Large intestine (tissue), 3 donors: ENCODE results near the gene LIPI. TPM values are rescaled to one million over a fixed set of nuclear protein-coding genes. Genes with fewer than 3 reads are reported as not detected.
"Not testable (repeated sequence)": the region's sequence is repeated elsewhere in the genome, so short reads cannot be mapped to it uniquely, and the experiment has no call there.

Experiments used
- DNase-seq, 2 donors: peaks; one replicate each; pipeline versions ENCODE4 v3.0.0 to v3.0.0-alpha.2; 2013
- H3K27ac ChIP-seq: one replicate; pipeline ENCODE4 v1.5.1; 2013; ENCODE audit warnings: low read length
- H3K27me3 ChIP-seq: 2 replicates; pipeline ENCODE4 v1.6.1; 2013; ENCODE audit warnings: low read length; ENCODE audit not compliant: control insufficient read depth, insufficient read depth
- H3K36me3 ChIP-seq: 2 replicates; pipeline ENCODE4 v1.6.1; 2013; ENCODE audit warnings: low read length; ENCODE audit not compliant: control insufficient read depth, insufficient read depth
- H3K4me1 ChIP-seq: one replicate; pipeline ENCODE4 v1.6.1; 2013; ENCODE audit warnings: low read length; ENCODE audit not compliant: control insufficient read depth, insufficient read depth
- H3K4me3 ChIP-seq: one replicate; pipeline ENCODE4 v1.5.1; 2013; ENCODE audit warnings: low read length
- H3K9me3 ChIP-seq: one replicate; pipeline ENCODE4 v1.6.1; 2013; ENCODE audit warnings: mild to moderate bottlenecking, low read depth, low read length, moderate library complexity; ENCODE audit not compliant: control insufficient read depth
- WGBS: methylation state at CpG from one replicate; pipeline ENCODE4 v1.1.5; 2013; ENCODE audit warnings: low lambda C conversion rate; ENCODE audit not compliant: insufficient coverage; 5-methylcytosine and 5-hydroxymethylcytosine counted together
- polyA plus RNA-seq: library from polyadenylated mRNA; unstranded; fragments of 120-200 nt; gene quantifications from one replicate; pipeline ENCODE4 v1.2.1, GENCODE V29; 2013

The LIPI gene
- polyA plus RNA-seq, 1 donor: 0.21 TPM

DNA sequence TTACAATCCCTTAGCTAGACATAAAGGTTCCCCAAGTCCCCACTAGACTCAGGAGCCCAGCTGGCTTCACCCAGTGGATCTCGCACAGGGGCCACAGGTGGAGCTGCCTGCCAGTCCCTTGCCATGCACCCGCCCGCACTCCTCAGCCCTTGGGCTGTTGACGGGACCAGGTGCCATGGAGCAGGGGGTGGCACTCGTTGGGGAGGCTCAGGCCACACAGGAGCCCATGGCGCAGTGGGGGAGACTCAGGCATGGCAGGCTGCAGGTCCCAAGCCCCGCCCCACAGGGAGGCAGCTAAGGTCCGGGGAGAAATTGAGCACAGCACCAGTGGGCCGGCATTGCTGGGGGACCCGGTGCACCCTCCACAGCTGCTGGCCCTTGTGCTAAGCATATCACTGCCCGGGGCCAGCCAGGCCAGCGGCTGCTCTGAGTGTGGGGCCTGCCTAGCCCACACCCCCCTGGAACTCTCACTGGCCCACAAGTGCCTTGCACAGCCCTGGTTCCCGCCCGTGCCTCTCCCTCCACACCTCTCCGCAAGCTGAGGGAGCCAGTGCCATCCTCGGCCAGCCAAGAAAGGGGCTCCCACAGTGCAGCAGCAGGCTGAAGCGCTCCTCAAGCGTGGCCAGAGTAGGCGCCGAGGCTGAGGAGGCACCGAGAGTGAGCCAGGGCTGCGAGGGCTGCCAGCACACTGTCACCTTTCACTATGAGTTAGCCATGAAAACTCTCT, 117.8 kb downstream of the LIPI start:
- Histone ChIP-seq H3K36me3 (no peaks in the 10 kb centered on the region), H3K9me3 (peaks cover 6% of the 10 kb centered on the region), H3K4me1 (no peaks in the 10 kb centered on the region), H3K27me3 (no peaks in the 10 kb centered on the region), H3K4me3 (no peak overlapping the region), H3K27ac (no peak overlapping the region)
- no peak for DNase-seq
- WGBS: no CpG with 5 or more reads among the region's 22 CpGs

DNA sequence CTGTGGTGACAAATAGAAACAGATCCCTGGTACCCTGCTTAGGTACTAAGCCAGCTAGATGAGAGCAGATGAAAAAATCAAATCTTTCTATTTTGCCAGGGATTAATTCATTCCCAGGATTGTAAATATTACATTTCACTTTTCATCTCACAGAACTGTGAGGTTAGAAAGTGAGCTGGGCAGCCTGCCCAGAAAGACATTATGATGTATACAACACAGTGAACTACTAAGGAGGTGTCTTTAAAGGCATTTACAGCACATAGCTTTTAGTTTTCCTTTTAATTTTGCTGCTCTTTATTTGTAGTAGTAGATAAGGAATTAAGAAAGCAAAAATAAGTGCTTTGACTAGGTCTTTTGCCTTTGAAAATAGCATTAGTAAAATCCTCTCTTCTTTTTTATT, 120.6 kb downstream of the LIPI start:
- not testable (repeated sequence) for H3K27ac ChIP-seq, H3K4me3 ChIP-seq, H3K4me1 ChIP-seq, H3K27me3 ChIP-seq, H3K9me3 ChIP-seq, H3K36me3 ChIP-seq, DNase-seq

DNA sequence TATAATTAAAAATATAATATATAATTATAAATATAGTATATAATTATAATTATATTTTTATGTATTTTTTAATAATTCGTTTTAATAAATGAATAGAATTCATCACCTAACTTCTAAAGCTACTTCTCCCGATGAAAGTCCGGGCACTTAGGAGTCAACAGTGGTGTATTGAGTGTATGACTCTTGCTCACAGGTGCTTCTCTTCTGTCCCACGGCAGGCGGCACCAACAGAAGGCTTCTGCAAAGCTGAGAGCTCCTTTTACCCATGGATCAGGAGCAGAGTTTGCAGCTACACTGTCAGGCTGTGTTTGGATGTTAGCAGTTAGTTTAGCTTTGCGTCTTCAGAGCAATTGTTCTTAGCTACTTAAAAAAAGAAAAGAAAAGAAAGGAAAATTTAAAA, 122.4 kb downstream of the LIPI start:
- 100% methylated on average over 1 of the region's 6 CpGs for WGBS

DNA sequence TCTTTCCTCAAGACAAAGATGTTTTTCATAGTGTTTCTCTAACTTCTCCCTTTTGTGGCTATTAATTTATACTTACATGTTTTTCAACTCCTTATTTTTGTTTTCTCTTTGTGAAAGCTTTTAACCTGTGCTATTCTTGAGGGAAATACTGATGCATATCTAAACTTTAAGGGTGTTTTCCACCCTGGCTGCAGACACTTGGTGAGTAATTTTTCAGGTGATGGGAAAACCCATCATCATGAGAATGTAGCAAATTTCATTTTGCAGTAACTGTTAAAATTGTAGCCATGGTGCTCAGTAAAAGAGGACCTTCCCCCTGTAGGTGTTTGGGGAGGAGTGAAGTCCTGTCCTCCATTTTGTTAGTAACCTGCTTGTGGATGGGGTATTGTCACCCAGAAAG, 124.2 kb downstream of the LIPI start:
- Histone ChIP-seq H3K9me3 (peaks cover 20% of the 10 kb centered on the region), H3K27ac (no peak overlapping the region), H3K4me1 (no peaks in the 10 kb centered on the region), H3K27me3 (no peaks in the 10 kb centered on the region), H3K4me3 (no peak overlapping the region), H3K36me3 (no peaks in the 10 kb centered on the region)
- no peak for DNase-seq

More for the DNA sequence above, 122.4 kb downstream of the LIPI start:
- DNase-seq: no peak
- H3K4me1 ChIP-seq: no peaks in the 10 kb centered on the region
- no peaks in the 10 kb centered on the region for H3K36me3 ChIP-seq
- no peak overlapping the region for H3K27ac ChIP-seq
- H3K9me3 ChIP-seq: peaks cover 21% of the 10 kb centered on the region
- no peaks in the 10 kb centered on the region for H3K27me3 ChIP-seq
- H3K4me3 ChIP-seq: no peak overlapping the region

DNA sequence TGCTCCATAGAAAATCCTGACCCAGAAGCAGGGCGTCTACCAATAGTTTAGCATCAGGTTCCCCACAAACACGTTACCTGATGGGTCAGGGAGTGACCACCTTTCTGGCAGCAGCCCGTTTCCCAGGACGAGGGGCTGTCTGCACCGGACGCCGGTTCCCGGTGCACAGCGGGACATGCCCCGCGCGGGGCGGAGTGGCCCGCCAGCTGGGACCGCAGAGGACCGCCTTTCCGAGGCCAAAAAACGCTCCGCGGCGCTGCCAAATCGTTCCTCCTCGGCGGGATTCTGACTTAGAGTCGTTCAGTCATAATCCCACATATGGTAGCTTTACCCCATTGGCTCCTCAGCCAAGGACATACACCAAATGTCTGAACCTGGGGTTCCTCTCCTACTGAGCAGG, 126.1 kb downstream of the LIPI start:
- H3K4me1 ChIP-seq: no peaks in the 10 kb centered on the region
- no peak overlapping the region for H3K4me3 ChIP-seq
- no CpG with 5 or more reads among the region's 25 CpGs for WGBS
- H3K27ac ChIP-seq: no peak overlapping the region
- no peak for DNase-seq
- no peaks in the 10 kb centered on the region for H3K27me3 ChIP-seq
- no peaks in the 10 kb centered on the region for H3K36me3 ChIP-seq
- H3K9me3 ChIP-seq: peaks cover 24% of the 10 kb centered on the region

DNA sequence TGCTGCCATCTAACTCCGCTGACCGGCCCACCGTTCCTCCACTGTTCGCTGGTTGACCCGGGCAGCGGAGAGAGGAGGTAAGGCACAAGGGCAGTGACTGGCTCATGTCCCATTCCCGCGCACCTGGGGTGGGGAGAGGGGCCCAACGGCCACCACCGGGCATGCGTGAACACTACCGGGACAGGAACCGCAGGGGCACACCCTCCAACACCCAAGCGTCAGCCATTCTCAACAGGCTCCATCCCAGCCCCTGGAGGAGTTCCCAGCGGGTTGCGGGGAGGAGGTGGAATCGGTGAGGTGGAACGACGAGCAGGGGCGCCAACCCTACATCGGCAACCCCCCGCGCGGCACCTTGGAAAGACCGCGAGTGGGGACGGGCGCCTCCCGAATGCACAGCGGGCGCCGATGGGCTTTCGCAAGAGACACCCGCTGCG, 126.7 kb downstream of the LIPI start:
- no CpG with 5 or more reads among the region's 35 CpGs for WGBS
- Histone ChIP-seq H3K27me3 (no peaks in the 10 kb centered on the region), H3K9me3 (peaks cover 28% of the 10 kb centered on the region), H3K4me1 (no peaks in the 10 kb centered on the region), H3K36me3 (no peaks in the 10 kb centered on the region), H3K27ac (no peak overlapping the region), H3K4me3 (no peak overlapping the region)
- no peak for DNase-seq

DNA sequence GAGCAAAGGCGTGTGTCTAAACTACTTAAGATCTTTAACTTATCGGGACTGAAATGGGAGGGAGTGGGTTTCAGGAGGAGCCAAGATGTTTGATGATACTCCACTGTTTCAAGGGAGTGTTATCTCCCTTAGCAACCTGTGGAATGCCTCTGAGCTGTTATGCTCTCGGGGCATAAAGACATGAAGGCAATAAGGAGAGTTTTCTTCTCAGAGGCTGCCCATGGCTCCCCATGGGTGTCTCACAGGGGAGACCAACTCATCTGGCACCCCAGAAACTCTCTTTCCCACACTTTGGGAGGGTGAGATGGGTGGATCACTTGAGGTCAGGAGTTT, 130.0 kb downstream of the LIPI start:
- H3K27me3 ChIP-seq: no peaks in the 10 kb centered on the region
- H3K4me3 ChIP-seq: no peak overlapping the region
- DNase-seq: no peak
- no peaks in the 10 kb centered on the region for H3K36me3 ChIP-seq
- H3K27ac ChIP-seq: no peak overlapping the region
- WGBS: no CpG with 5 or more reads among the region's 3 CpGs
- peaks cover 43% of the 10 kb centered on the region for H3K9me3 ChIP-seq
- H3K4me1 ChIP-seq: no peaks in the 10 kb centered on the region

DNA sequence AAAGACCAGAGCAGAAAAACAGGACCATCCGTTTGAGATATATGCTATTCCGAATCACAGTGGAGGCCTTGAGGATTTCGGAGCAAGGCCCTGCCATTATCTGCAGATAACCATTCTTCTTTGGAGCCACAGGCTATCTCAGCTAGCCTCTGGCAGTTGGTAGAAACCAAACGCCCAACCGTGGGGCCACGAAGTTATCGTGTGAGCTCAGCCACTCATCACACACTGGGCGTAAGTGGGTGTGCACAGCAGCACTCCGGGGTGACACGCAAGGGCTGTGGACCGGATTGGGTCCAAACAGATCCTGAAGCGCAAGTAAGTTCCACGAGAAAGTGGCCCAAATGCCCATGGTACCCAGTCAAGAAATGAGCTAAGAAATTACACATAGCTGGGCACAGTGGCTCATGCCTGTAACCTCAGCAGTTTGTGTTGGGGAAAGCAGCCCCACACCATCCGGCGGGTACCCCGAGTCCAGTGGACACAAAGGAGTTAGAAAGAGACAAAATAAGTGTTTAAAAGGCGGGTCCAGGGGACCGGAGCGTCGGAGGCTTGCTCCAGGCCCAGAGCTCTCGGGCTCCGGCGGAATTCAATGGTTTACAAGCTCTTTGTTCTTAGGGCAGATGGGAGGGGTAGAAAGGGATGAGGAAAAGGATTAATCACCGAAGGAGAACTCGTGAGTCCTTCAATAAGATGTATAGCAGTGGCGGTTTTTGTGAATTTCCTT, 130.6 kb downstream of the LIPI start:
- Histone ChIP-seq H3K27ac (no peak overlapping the region), H3K36me3 (no peaks in the 10 kb centered on the region), H3K4me3 (no peak overlapping the region), H3K9me3 (peaks cover 47% of the 10 kb centered on the region), H3K27me3 (no peaks in the 10 kb centered on the region), H3K4me1 (no peaks in the 10 kb centered on the region)
- WGBS: 96% methylated on average over 8 of the region's 26 CpGs
- no peak for DNase-seq

DNA sequence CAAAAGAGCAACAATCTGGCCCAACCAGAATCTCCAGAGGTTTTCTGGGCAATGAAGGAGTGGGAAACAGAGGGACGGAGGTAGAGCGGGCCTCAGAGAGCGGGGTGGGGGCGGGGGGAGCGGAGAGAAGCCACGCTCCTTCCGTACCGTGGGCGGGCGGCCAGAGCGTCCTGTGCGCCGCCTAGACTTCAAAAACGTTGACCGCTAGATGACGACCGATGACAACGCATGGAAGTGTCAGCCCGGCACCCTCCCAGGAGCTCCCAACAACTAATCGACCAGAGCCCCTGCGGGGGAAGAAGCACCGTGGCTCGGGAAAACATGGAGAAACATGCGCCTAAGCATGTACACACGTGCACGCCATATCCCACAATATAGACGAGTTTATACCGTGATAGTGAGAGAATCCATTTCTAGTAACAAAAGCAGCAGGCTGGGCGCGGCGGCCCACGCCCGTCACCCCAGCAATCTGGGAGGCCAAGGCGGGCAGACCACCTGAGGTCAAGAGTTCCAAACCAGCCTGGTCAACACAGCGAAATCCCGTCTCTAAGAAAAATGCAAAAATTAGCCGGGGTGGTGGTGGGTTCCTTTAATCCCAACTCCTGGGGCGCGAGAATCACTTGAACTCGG, 131.9 kb downstream of the LIPI start:
- Histone ChIP-seq H3K27me3 (no peaks in the 10 kb centered on the region), H3K4me3 (no peak overlapping the region), H3K9me3 (peaks cover 50% of the 10 kb centered on the region), H3K36me3 (no peaks in the 10 kb centered on the region), H3K4me1 (no peaks in the 10 kb centered on the region), H3K27ac (no peak overlapping the region)
- WGBS: 100% methylated on average over 6 of the region's 40 CpGs
- no peak for DNase-seq

DNA sequence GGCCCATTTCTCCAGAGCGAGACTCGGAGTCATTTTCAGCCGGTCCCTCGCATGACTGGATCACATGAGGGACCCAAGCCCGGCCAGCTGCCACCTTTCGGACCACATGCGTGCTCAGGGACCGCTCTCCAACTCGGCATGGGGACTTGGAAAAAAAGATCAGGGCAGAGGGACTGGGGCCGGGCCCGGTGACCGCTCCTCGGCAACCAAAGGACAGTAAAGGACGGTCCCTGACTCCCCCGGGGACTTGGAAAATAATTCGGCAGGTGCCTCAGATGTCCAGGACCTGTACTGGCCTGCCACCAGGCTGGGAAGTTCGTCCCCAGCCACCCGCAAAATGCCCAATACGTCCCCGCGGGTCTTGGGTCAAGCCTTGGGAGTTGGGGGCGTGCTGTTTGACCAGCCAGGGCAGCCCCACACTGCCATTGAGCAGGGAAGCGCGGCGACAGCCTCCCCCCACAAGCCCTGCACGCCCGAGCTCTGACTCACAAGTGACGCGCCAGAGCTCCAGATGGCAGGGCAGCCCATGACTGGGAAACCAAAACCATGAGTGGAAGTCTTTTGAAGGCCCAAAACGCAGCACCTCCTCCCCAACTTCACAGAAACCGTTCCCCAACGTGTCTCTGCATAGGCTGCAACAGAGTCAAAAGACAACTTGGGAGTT, 134.5 kb downstream of the LIPI start:
- WGBS: no CpG with 5 or more reads among the region's 32 CpGs
- no peaks in the 10 kb centered on the region for H3K4me1 ChIP-seq
- H3K27ac ChIP-seq: no peak overlapping the region
- no peak overlapping the region for H3K4me3 ChIP-seq
- H3K9me3 ChIP-seq: peaks cover 67% of the 10 kb centered on the region
- DNase-seq: no peak
- no peaks in the 10 kb centered on the region for H3K27me3 ChIP-seq
- H3K36me3 ChIP-seq: no peaks in the 10 kb centered on the region
